CD1c-positive myeloid dendritic cell (primary cell): ENCODE measurements around the gene TFDP1.

ENCODE experiments used
- DNase-seq: peaks from one replicate; pipeline ENCODE4 v3.0.0-alpha.2; 2016; ENCODE audit errors: extremely low spot score

The TFDP1 gene

GRCh38 chr13:113665597-113666328 is 81.2 kb downstream of the TFDP1 start:
- DNase-seq = no peak

GRCh38 chr13:113666329-113666670 is 81.7 kb downstream of the TFDP1 start:
- no peak for DNase-seq

GRCh38 chr13:113666951-113667701 is 82.6 kb downstream of the TFDP1 start, which contains the start of gene GRK1:
TSS of gene GRK1 (plus strand) at chr13:113667219. CDS start at chr13:113667387, 168 bp downstream.
- no peak for DNase-seq

GRCh38 chr13:113667771-113668490 is 83.4 kb downstream of the TFDP1 start:
- no peak for DNase-seq

GRCh38 chr13:113668491-113668971 is 84.0 kb downstream of the TFDP1 start:
- DNase-seq = no peak

- no peak for DNase-seq
Observed at GRCh38 chr13:113669231-113669754, 84.7 kb downstream of the TFDP1 start.

GRCh38 chr13:113669755-113670341 is 85.3 kb downstream of the TFDP1 start:
- DNase-seq = no peak

GRCh38 chr13:113670541-113670940 is 86.0 kb downstream of the TFDP1 start:
- no peak for DNase-seq

- DNase-seq = no peak
Observed at GRCh38 chr13:113671066-113672001, 86.8 kb downstream of the TFDP1 start.

GRCh38 chr13:113672002-113672651 is 87.6 kb downstream of the TFDP1 start:
- no peak for DNase-seq
